ENCODE results near the gene NTN4. TPM values are rescaled to one million over a fixed set of nuclear protein-coding genes. Genes with fewer than 3 reads are reported as not detected.

Gene NTN4
- total RNA-seq, 1 donor from 2014 or later: 336 TPM

GRCh38 chr12:95694136-95694535, 96.4 kb downstream of the NTN4 start:
- H3K9me3 Mint-ChIP-seq (ENCODE audit: low read depth): no peaks in the 10 kb centered on the region
- no peak for DNase-seq (ENCODE audit: low spot score)
- peak overlapping the region; percentile 54 for H3K27ac Mint-ChIP-seq (ENCODE audit: unreplicated experiment)
- TF ChIP-seq CTCF (IDR thresholded peaks at IDR 0.05): no peak
- H3K27me3 Mint-ChIP-seq (ENCODE audit: low read depth): no peaks in the 10 kb centered on the region
- H3K4me3 Mint-ChIP-seq (ENCODE audit: unreplicated experiment): no peak overlapping the region
- H3K36me3 Mint-ChIP-seq (ENCODE audit: low read depth): peaks cover 12% of the 10 kb centered on the region
- H3K4me1 Mint-ChIP-seq (ENCODE audit: low read depth): peaks cover 22% of the 10 kb centered on the region

GRCh38 chr12:95693689-95694088, 96.9 kb downstream of the NTN4 start:
- Mint-ChIP-seq H3K27ac (ENCODE audit: unreplicated experiment) (peak overlapping the region; percentile 54), H3K4me3 (ENCODE audit: unreplicated experiment) (no peak overlapping the region), H3K27me3 (ENCODE audit: low read depth) (no peaks in the 10 kb centered on the region), H3K4me1 (ENCODE audit: low read depth) (peaks cover 18% of the 10 kb centered on the region), H3K9me3 (ENCODE audit: low read depth) (no peaks in the 10 kb centered on the region), H3K36me3 (ENCODE audit: low read depth) (peaks cover 12% of the 10 kb centered on the region)
- no peak for DNase-seq (ENCODE audit: low spot score)
- no peak for TF ChIP-seq CTCF (IDR thresholded peaks at IDR 0.05)

- no peaks in the 10 kb centered on the region for H3K9me3 Mint-ChIP-seq (ENCODE audit: low read depth)
- H3K27me3 Mint-ChIP-seq (ENCODE audit: low read depth): no peaks in the 10 kb centered on the region
- DNase-seq (ENCODE audit: low spot score): no peak
- H3K4me1 Mint-ChIP-seq (ENCODE audit: low read depth): peaks cover 16% of the 10 kb centered on the region
- H3K36me3 Mint-ChIP-seq (ENCODE audit: low read depth): peaks cover 12% of the 10 kb centered on the region
- H3K4me3 Mint-ChIP-seq (ENCODE audit: unreplicated experiment): no peak overlapping the region
- TF ChIP-seq CTCF (IDR thresholded peaks at IDR 0.05): no peak
- H3K27ac Mint-ChIP-seq (ENCODE audit: unreplicated experiment): peak overlapping the region; percentile 61
Measured at GRCh38 chr12:95690861-95691635, 99.5 kb downstream of the NTN4 start.

- H3K9me3 Mint-ChIP-seq (ENCODE audit: low read depth): no peaks in the 10 kb centered on the region
- H3K4me1 Mint-ChIP-seq (ENCODE audit: low read depth): peaks cover 10% of the 10 kb centered on the region
- TF ChIP-seq CTCF (IDR thresholded peaks at IDR 0.05): no peak
- DNase-seq (ENCODE audit: low spot score): no peak
- H3K36me3 Mint-ChIP-seq (ENCODE audit: low read depth): peaks cover 15% of the 10 kb centered on the region
- H3K4me3 Mint-ChIP-seq (ENCODE audit: unreplicated experiment): no peak overlapping the region
- no peak overlapping the region for H3K27ac Mint-ChIP-seq (ENCODE audit: unreplicated experiment)
- no peaks in the 10 kb centered on the region for H3K27me3 Mint-ChIP-seq (ENCODE audit: low read depth)
Measured at GRCh38 chr12:95687937-95688336, 102.6 kb downstream of the NTN4 start.

GRCh38 chr12:95683418-95683817, 107.1 kb downstream of the NTN4 start:
- Mint-ChIP-seq H3K4me3 (ENCODE audit: unreplicated experiment) (no peak overlapping the region), H3K9me3 (ENCODE audit: low read depth) (no peaks in the 10 kb centered on the region), H3K4me1 (ENCODE audit: low read depth) (peaks cover 3% of the 10 kb centered on the region), H3K27me3 (ENCODE audit: low read depth) (no peaks in the 10 kb centered on the region), H3K27ac (ENCODE audit: unreplicated experiment) (no peak overlapping the region), H3K36me3 (ENCODE audit: low read depth) (peaks cover 30% of the 10 kb centered on the region)
- TF ChIP-seq CTCF (IDR thresholded peaks at IDR 0.05): no peak
- DNase-seq (ENCODE audit: low spot score): no peak
